ENCODE measurements around the gene CENPA. TPM values are rescaled to one million over a fixed set of nuclear protein-coding genes. Genes with fewer than 3 reads are reported as not detected.

The CENPA gene
- total RNA-seq, 1 donor from 2014 or later = 4.7 TPM

- peak overlapping the region; percentile 97 for H3K27ac Mint-ChIP-seq (ENCODE audit: unreplicated experiment)
- H3K9me3 Mint-ChIP-seq (ENCODE audit: unreplicated experiment) = peaks cover 21% of the 10 kb centered on the region
- H3K4me3 Mint-ChIP-seq (ENCODE audit: unreplicated experiment) = peak overlapping the region; percentile 78
- peak; percentile 75 for DNase-seq
- peaks cover 3% of the 10 kb centered on the region for H3K36me3 Mint-ChIP-seq (ENCODE audit: unreplicated experiment)
- H3K4me1 Mint-ChIP-seq (ENCODE audit: low read depth, unreplicated experiment) = peaks cover 23% of the 10 kb centered on the region
- peaks cover 13% of the 10 kb centered on the region for H3K27me3 Mint-ChIP-seq (ENCODE audit: unreplicated experiment)
- TF ChIP-seq, protein P1, sequence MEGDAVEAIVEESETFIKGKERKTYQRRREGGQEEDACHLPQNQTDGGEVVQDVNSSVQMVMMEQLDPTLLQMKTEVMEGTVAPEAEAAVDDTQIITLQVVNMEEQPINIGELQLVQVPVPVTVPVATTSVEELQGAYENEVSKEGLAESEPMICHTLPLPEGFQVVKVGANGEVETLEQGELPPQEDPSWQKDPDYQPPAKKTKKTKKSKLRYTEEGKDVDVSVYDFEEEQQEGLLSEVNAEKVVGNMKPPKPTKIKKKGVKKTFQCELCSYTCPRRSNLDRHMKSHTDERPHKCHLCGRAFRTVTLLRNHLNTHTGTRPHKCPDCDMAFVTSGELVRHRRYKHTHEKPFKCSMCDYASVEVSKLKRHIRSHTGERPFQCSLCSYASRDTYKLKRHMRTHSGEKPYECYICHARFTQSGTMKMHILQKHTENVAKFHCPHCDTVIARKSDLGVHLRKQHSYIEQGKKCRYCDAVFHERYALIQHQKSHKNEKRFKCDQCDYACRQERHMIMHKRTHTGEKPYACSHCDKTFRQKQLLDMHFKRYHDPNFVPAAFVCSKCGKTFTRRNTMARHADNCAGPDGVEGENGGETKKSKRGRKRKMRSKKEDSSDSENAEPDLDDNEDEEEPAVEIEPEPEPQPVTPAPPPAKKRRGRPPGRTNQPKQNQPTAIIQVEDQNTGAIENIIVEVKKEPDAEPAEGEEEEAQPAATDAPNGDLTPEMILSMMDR (IDR thresholded peaks at IDR 0.05; ENCODE audit: partially characterized antibody, unreplicated experiment) = no peak
These were observed 45.0 kb upstream of the CENPA start for GRCh38 chr2:26740890-26741302.

DNA sequence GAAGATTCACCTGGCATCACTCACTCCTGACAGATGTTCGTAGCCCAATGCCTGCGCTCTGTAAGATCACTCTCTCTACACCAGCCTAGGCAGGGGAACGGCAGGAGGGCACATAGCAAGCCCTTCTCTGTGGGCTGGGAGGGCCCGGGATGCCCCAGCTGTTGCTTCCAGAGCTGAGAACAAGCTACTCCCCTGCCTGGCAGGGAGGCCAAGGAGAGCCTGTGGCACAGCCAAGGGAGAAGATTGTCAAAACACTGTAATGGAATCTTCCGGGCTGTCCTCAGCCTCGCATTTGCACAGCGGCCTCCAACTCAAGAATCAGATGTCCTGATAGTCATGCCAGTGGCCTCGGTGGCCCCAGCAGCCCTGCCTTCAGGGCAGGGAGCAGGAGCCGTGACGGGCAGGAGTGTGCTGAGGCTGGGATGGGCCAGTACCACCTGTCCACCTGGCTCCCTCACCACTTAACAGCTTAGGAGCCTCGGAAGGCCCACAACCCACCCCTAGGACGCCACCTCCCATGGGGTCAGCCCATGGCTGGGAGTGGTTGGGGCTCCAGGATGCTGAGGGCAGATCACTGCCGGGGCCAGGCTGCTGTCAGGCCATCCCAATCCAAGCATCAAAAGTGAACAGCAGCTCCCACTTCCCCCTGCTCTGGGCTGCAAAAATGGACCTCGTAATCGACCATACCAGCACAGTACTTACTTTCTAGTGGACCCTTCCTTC lies 43.6 kb upstream of the CENPA start:
- H3K4me1 Mint-ChIP-seq (ENCODE audit: low read depth, unreplicated experiment) = peaks cover 24% of the 10 kb centered on the region
- TF ChIP-seq, protein P1 (IDR thresholded peaks at IDR 0.05; ENCODE audit: partially characterized antibody, unreplicated experiment) = no peak
- H3K27me3 Mint-ChIP-seq (ENCODE audit: unreplicated experiment) = peaks cover 13% of the 10 kb centered on the region
- H3K9me3 Mint-ChIP-seq (ENCODE audit: unreplicated experiment) = peaks cover 21% of the 10 kb centered on the region
- no peak for DNase-seq
- no peak overlapping the region for H3K4me3 Mint-ChIP-seq (ENCODE audit: unreplicated experiment)
- H3K27ac Mint-ChIP-seq (ENCODE audit: unreplicated experiment) = peak overlapping the region; percentile 17
- H3K36me3 Mint-ChIP-seq (ENCODE audit: unreplicated experiment) = peaks cover 3% of the 10 kb centered on the region

DNA sequence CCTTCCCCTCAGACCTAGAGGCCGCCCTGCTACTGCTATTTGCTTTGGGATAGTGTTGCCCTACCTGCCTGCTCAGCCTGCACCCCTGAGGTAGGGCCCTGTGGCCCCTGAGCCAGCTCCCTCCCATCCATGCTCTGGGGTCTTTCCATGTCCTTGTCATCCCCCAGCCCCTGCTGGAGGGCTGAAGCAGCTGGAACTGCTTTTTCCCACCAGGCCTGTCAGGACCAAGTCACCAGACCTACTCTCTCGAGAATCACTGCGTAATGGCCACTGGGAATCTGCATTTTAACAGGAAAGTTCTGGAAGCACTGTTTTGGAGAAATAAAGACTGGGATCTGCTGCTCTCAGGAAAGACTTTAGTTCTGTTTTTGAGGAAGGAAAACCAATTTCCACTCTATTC lies 42.0 kb upstream of the CENPA start:
- Mint-ChIP-seq H3K27me3 (ENCODE audit: unreplicated experiment) (peaks cover 13% of the 10 kb centered on the region), H3K9me3 (ENCODE audit: unreplicated experiment) (peaks cover 23% of the 10 kb centered on the region), H3K36me3 (ENCODE audit: unreplicated experiment) (peaks cover 3% of the 10 kb centered on the region), H3K27ac (ENCODE audit: unreplicated experiment) (no peak overlapping the region), H3K4me3 (ENCODE audit: unreplicated experiment) (no peak overlapping the region), H3K4me1 (ENCODE audit: low read depth, unreplicated experiment) (peaks cover 26% of the 10 kb centered on the region)
- DNase-seq = no peak
- TF ChIP-seq, protein P1 (IDR thresholded peaks at IDR 0.05; ENCODE audit: partially characterized antibody, unreplicated experiment) = no peak

DNA sequence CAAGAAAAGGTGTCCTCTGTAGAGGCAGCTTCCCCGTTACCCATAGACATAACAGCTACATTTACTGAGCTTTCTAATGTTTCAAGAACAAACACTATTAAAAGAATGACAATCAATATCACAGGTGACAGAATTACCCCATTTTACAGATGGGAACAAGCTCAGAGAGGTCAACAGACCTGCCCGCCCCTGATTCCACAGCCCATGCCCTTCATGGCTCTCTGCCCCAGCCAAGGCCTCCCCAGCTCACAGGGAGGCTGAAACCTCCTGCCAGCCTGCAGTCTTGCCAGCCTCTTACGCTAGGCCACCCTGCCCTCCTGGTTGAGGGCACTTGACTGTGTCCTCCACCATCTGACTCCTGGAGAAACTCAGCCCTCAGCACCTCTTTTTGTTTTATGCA lies 40.9 kb upstream of the CENPA start:
- Mint-ChIP-seq H3K4me3 (ENCODE audit: unreplicated experiment) (no peak overlapping the region), H3K9me3 (ENCODE audit: unreplicated experiment) (peaks cover 21% of the 10 kb centered on the region), H3K27me3 (ENCODE audit: unreplicated experiment) (peaks cover 11% of the 10 kb centered on the region), H3K36me3 (ENCODE audit: unreplicated experiment) (no peaks in the 10 kb centered on the region), H3K27ac (ENCODE audit: unreplicated experiment) (no peak overlapping the region), H3K4me1 (ENCODE audit: low read depth, unreplicated experiment) (peaks cover 25% of the 10 kb centered on the region)
- no peak for DNase-seq
- TF ChIP-seq, protein P1 (IDR thresholded peaks at IDR 0.05; ENCODE audit: partially characterized antibody, unreplicated experiment) = no peak

DNA sequence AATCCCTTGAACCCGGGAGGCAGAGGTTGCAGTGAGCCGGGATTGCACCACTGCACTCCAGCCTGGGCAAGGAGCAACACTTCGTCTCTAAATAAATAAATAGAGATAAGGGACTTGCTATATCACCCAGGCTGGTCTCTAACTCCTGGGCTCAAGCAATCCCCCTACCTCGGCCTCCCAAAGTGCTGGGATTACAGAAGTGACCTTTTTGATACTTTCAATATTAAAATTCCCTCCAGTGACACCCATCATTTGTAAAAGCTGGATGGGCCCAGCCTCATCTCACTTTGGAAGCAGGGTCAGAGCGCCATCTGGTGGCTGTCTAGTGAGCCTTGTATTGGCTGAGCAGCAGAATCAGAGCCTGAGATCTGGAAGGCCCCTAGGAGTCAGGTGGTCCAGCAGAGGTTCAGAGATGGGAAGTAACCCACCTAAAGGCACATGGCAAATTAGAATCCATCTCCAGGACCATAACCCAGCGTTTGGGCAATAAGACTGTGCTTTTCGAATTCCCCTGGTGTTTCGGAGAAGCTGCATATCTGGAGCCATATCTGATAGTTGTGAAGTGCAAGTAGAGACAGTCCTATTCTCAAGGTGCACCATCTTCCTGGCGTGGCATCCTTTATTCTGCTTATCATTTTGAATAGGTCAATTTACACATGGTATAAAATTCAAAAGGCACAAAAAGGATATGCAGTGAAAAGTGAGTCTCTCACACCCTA lies 40.1 kb upstream of the CENPA start:
- Mint-ChIP-seq H3K27me3 (ENCODE audit: unreplicated experiment) (peaks cover 9% of the 10 kb centered on the region), H3K4me1 (ENCODE audit: low read depth, unreplicated experiment) (peaks cover 31% of the 10 kb centered on the region), H3K9me3 (ENCODE audit: unreplicated experiment) (peaks cover 17% of the 10 kb centered on the region), H3K36me3 (ENCODE audit: unreplicated experiment) (no peaks in the 10 kb centered on the region), H3K27ac (ENCODE audit: unreplicated experiment) (no peak overlapping the region), H3K4me3 (ENCODE audit: unreplicated experiment) (no peak overlapping the region)
- peak; percentile 92 for DNase-seq
- TF ChIP-seq, protein P1 (IDR thresholded peaks at IDR 0.05; ENCODE audit: partially characterized antibody, unreplicated experiment) = peak; percentile 83

All from glutamatergic neuron (in vitro differentiated cells).